Embryonic facial prominence (tissue), 1 donor: ENCODE results near the gene HPCA.
"Not testable (repeated sequence)": the region's sequence is repeated elsewhere in the genome, so short reads cannot be mapped to it uniquely, and the experiment has no call there.

Source experiments
- DNase-seq: peaks from one replicate; pipeline ENCODE4 v3.0.0-alpha.2; 2016; ENCODE audit errors: extremely low spot score

Gene HPCA

GRCh38 chr1:32902535-32902920, 16.2 kb downstream of the HPCA start:
- no peak for DNase-seq

- DNase-seq = no peak
Observed at GRCh38 chr1:32903991-32904785, 17.9 kb downstream of the HPCA start.

GRCh38 chr1:32904797-32905196, 18.5 kb downstream of the HPCA start:
- no peak for DNase-seq

- DNase-seq = not testable (repeated sequence)
Observed at GRCh38 chr1:32905588-32905987, 19.3 kb downstream of the HPCA start.

GRCh38 chr1:32906654-32907053, 20.4 kb downstream of the HPCA start:
- DNase-seq = no peak

GRCh38 chr1:32907435-32907834, 21.1 kb downstream of the HPCA start:
- DNase-seq = no peak

- DNase-seq = no peak
Observed at GRCh38 chr1:32910319-32910718, 24.0 kb downstream of the HPCA start.

GRCh38 chr1:32915766-32916706, 29.7 kb downstream of the HPCA start:
- DNase-seq = no peak

GRCh38 chr1:32917521-32917920, 31.2 kb downstream of the HPCA start:
- no peak for DNase-seq

- no peak for DNase-seq
Observed at GRCh38 chr1:32918179-32918578, 31.9 kb downstream of the HPCA start.

- DNase-seq = no peak
Observed at GRCh38 chr1:32919811-32920733, 33.8 kb downstream of the HPCA start.

GRCh38 chr1:32920833-32921232, 34.5 kb downstream of the HPCA start:
- no peak for DNase-seq

GRCh38 chr1:32924881-32925344, 38.6 kb downstream of the HPCA start:
- DNase-seq = no peak

- no peak for DNase-seq
Observed at GRCh38 chr1:32925403-32926162, 39.3 kb downstream of the HPCA start.

- no peak for DNase-seq
Observed at GRCh38 chr1:32926562-32926961, 40.3 kb downstream of the HPCA start.

GRCh38 chr1:32927441-32927840, 41.1 kb downstream of the HPCA start:
- no peak for DNase-seq

GRCh38 chr1:32928285-32928684, 42.0 kb downstream of the HPCA start:
- DNase-seq = no peak

GRCh38 chr1:32928715-32929114, 42.4 kb downstream of the HPCA start:
- DNase-seq = no peak

GRCh38 chr1:32929366-32929765, 43.1 kb downstream of the HPCA start:
- no peak for DNase-seq

- DNase-seq = no peak
Observed at GRCh38 chr1:32931760-32932159, 45.5 kb downstream of the HPCA start.
